IPS-15b (cell line): ENCODE data around the gene FIGN.

Source experiments
- H3K27me3 ChIP-seq: one replicate; pipeline ENCODE4 v1.6.1; 2013; ENCODE audit warnings: low read length; ENCODE audit not compliant: control insufficient read depth, insufficient read depth
- H3K36me3 ChIP-seq: one replicate; pipeline ENCODE4 v1.6.1; 2013; ENCODE audit warnings: low read length; ENCODE audit not compliant: control insufficient read depth, insufficient read depth
- H3K4me1 ChIP-seq: one replicate; pipeline ENCODE4 v1.6.1; 2013; ENCODE audit warnings: mild to moderate bottlenecking, low read length; ENCODE audit not compliant: control insufficient read depth, insufficient read depth
- H3K4me3 ChIP-seq: one replicate; pipeline ENCODE4 v1.5.1; 2013; ENCODE audit warnings: low read depth, low read length
- H3K9ac ChIP-seq: one replicate; pipeline ENCODE4 v1.6.1; 2013; ENCODE audit warnings: low read depth, mild to moderate bottlenecking, low read length
- H3K9me3 ChIP-seq: one replicate; pipeline ENCODE4 v1.6.1; 2013; ENCODE audit warnings: mild to moderate bottlenecking, low read length; ENCODE audit not compliant: control insufficient read depth, insufficient read depth

FIGN gene

GRCh38 chr2:163736433-163737189 lies 803 bp upstream of the FIGN start:
- peaks cover 3% of the 10 kb centered on the region for H3K4me1 ChIP-seq
- H3K4me3 ChIP-seq, result peak overlapping the region; percentile 81
- no peaks in the 10 kb centered on the region for H3K9me3 ChIP-seq
- no peaks in the 10 kb centered on the region for H3K27me3 ChIP-seq
- H3K36me3 ChIP-seq, result no peaks in the 10 kb centered on the region
- peak overlapping the region; percentile 87 for H3K9ac ChIP-seq

- Histone ChIP-seq H3K4me3 (peak overlapping the region; percentile 81), H3K9ac (peak overlapping the region; percentile 87)
Observed at GRCh38 chr2:163734881-163735684, 725 bp downstream of the FIGN start.

GRCh38 chr2:163734401-163734800 lies 1.4 kb downstream of the FIGN start:
- no peak overlapping the region for H3K9ac ChIP-seq
- H3K27me3 ChIP-seq, result no peaks in the 10 kb centered on the region
- H3K36me3 ChIP-seq, result no peaks in the 10 kb centered on the region
- H3K4me1 ChIP-seq, result peaks cover 3% of the 10 kb centered on the region
- peak overlapping the region; percentile 81 for H3K4me3 ChIP-seq
- H3K9me3 ChIP-seq, result no peaks in the 10 kb centered on the region

More at GRCh38 chr2:163734881-163735684, 725 bp downstream of the FIGN start:
- Histone ChIP-seq H3K36me3 (no peaks in the 10 kb centered on the region), H3K9me3 (no peaks in the 10 kb centered on the region), H3K27me3 (no peaks in the 10 kb centered on the region), H3K4me1 (peaks cover 3% of the 10 kb centered on the region)

GRCh38 chr2:163733956-163734355 lies 1.9 kb downstream of the FIGN start:
- H3K27me3 ChIP-seq, result no peaks in the 10 kb centered on the region
- H3K4me3 ChIP-seq, result peak overlapping the region; percentile 81
- no peak overlapping the region for H3K9ac ChIP-seq
- no peaks in the 10 kb centered on the region for H3K36me3 ChIP-seq
- no peaks in the 10 kb centered on the region for H3K9me3 ChIP-seq
- H3K4me1 ChIP-seq, result peaks cover 3% of the 10 kb centered on the region

- Histone ChIP-seq H3K4me3 (no peak overlapping the region), H3K9me3 (no peaks in the 10 kb centered on the region), H3K27me3 (no peaks in the 10 kb centered on the region), H3K9ac (no peak overlapping the region), H3K4me1 (peaks cover 3% of the 10 kb centered on the region), H3K36me3 (no peaks in the 10 kb centered on the region)
Observed at GRCh38 chr2:163733301-163733938, 2.4 kb downstream of the FIGN start.

- Histone ChIP-seq H3K4me3 (no peak overlapping the region), H3K9me3 (no peaks in the 10 kb centered on the region)
Observed at GRCh38 chr2:163732727-163733126, 3.1 kb downstream of the FIGN start.

GRCh38 chr2:163731735-163732134 lies 4.1 kb downstream of the FIGN start:
- H3K27me3 ChIP-seq, result no peaks in the 10 kb centered on the region
- no peaks in the 10 kb centered on the region for H3K36me3 ChIP-seq
- H3K4me3 ChIP-seq, result no peak overlapping the region
- no peak overlapping the region for H3K9ac ChIP-seq
- H3K9me3 ChIP-seq, result no peaks in the 10 kb centered on the region
- H3K4me1 ChIP-seq, result no peaks in the 10 kb centered on the region

More at GRCh38 chr2:163732727-163733126, 3.1 kb downstream of the FIGN start:
- no peaks in the 10 kb centered on the region for H3K36me3 ChIP-seq
- H3K9ac ChIP-seq, result no peak overlapping the region
- peaks cover 3% of the 10 kb centered on the region for H3K4me1 ChIP-seq
- no peaks in the 10 kb centered on the region for H3K27me3 ChIP-seq

GRCh38 chr2:163730556-163730955 lies 5.3 kb downstream of the FIGN start:
- H3K9me3 ChIP-seq, result no peaks in the 10 kb centered on the region
- no peak overlapping the region for H3K9ac ChIP-seq
- no peak overlapping the region for H3K4me3 ChIP-seq
- no peaks in the 10 kb centered on the region for H3K27me3 ChIP-seq
- no peaks in the 10 kb centered on the region for H3K4me1 ChIP-seq
- no peaks in the 10 kb centered on the region for H3K36me3 ChIP-seq

- Histone ChIP-seq H3K4me1 (no peaks in the 10 kb centered on the region), H3K9ac (no peak overlapping the region), H3K4me3 (no peak overlapping the region), H3K9me3 (no peaks in the 10 kb centered on the region), H3K27me3 (no peaks in the 10 kb centered on the region), H3K36me3 (no peaks in the 10 kb centered on the region)
Observed at GRCh38 chr2:163729636-163730273, 6.1 kb downstream of the FIGN start.

- no peaks in the 10 kb centered on the region for H3K36me3 ChIP-seq
- H3K9ac ChIP-seq, result no peak overlapping the region
- no peak overlapping the region for H3K4me3 ChIP-seq
Observed at GRCh38 chr2:163723881-163724280, 11.9 kb downstream of the FIGN start.

GRCh38 chr2:163723348-163723747 lies 12.5 kb downstream of the FIGN start:
- H3K9me3 ChIP-seq, result no peaks in the 10 kb centered on the region
- no peaks in the 10 kb centered on the region for H3K36me3 ChIP-seq
- H3K9ac ChIP-seq, result no peak overlapping the region
- no peak overlapping the region for H3K4me3 ChIP-seq
- H3K27me3 ChIP-seq, result no peaks in the 10 kb centered on the region
- no peaks in the 10 kb centered on the region for H3K4me1 ChIP-seq

More at GRCh38 chr2:163723881-163724280, 11.9 kb downstream of the FIGN start:
- Histone ChIP-seq H3K27me3 (no peaks in the 10 kb centered on the region), H3K4me1 (no peaks in the 10 kb centered on the region), H3K9me3 (no peaks in the 10 kb centered on the region)
